NCI-H526 (cell line): Measurements from ENCODE around the gene QRICH1.

Source experiments
- DNase-seq, 2 experiments: peaks; one replicate each; lab custom pipeline; 2025; lab: John Stamatoyannopoulos, UW

QRICH1 gene

GRCh38 chr3:48997714-48998637 is 95.9 kb downstream of the QRICH1 start:
- DNase-seq, result peak; percentile 62 to 74

- DNase-seq, result peak in 1 of 2 experiments; percentile 34
Observed at GRCh38 chr3:48997102-48997635, 96.7 kb downstream of the QRICH1 start.

GRCh38 chr3:48996640-48997039 is 97.2 kb downstream of the QRICH1 start:
- DNase-seq, result no peak

GRCh38 chr3:48993834-48994233 is 100.0 kb downstream of the QRICH1 start:
- no peak for DNase-seq

- no peak for DNase-seq
Observed at GRCh38 chr3:48991851-48992545, 101.9 kb downstream of the QRICH1 start.

- peak; percentile 36 to 78 for DNase-seq
Observed at GRCh38 chr3:48990636-48991469, 103.0 kb downstream of the QRICH1 start.

GRCh38 chr3:48989796-48990635 is 103.9 kb downstream of the QRICH1 start, which contains the start of gene P4HTM:
TSS of gene P4HTM (plus strand) at chr3:48990241. CDS start at chr3:48990257, 16 bp downstream.
- DNase-seq, result peak; percentile 44 to 83

- peak; percentile 42 to 44 for DNase-seq
Observed at GRCh38 chr3:48989126-48989795, 104.6 kb downstream of the QRICH1 start.

- no peak for DNase-seq
Observed at GRCh38 chr3:48985831-48986376, 108.0 kb downstream of the QRICH1 start.

- DNase-seq, result no peak
Observed at GRCh38 chr3:48984663-48985062, 109.2 kb downstream of the QRICH1 start.

- no peak for DNase-seq
Observed at GRCh38 chr3:48983096-48983495, 110.8 kb downstream of the QRICH1 start.

GRCh38 chr3:48982686-48983085 is 111.2 kb downstream of the QRICH1 start:
- DNase-seq, result no peak

GRCh38 chr3:48982016-48982415 is 111.9 kb downstream of the QRICH1 start:
- DNase-seq, result no peak

- no peak for DNase-seq
Observed at GRCh38 chr3:48980295-48980694, 113.6 kb downstream of the QRICH1 start.
